GM12878 (cell line): ENCODE measurements around the gene SLC39A11. TPM values are rescaled to one million over a fixed set of nuclear protein-coding genes. Genes with fewer than 3 reads are reported as not detected.

Experiments used
- ATAC-seq: fragments of 200-7000 bp; cut with Tn5 transposase; 3 replicates; pipeline ENCODE4 v1.9.1; 2020; ENCODE audit warnings: mild to moderate bottlenecking, moderate library complexity
- BruUV-seq: library from RNA; stranded (reverse); fragments of 400-500 nt; replicated peaks from 2 replicates; lab custom pipeline; 2021; lab: Mats Ljungman, UMichigan
- CTCF ChIA-PET: fragments of 300-600 bp; sonication (Branson Sonifier 250); formaldehyde crosslinking; extraction: SDS; loops from one replicate; lab custom pipeline; 2021; ENCODE audit warnings: inconsistent platforms; lab: Yijun Ruan, JAX
- POLR2A ChIA-PET: fragments of 350-600 bp; formaldehyde crosslinking; extraction: SDS; loops from one replicate; lab custom pipeline; 2021; ENCODE audit warnings: inconsistent platforms; lab: Charles Lee
- RAD21 ChIA-PET: fragments of 300-600 bp; sonication (Branson Sonifier 250); formaldehyde crosslinking; loops from one replicate; lab custom pipeline; 2023; ENCODE audit warnings: antibody characterized with exemption; ENCODE audit not compliant: unreplicated experiment; lab: Charles Lee
- SMC1A ChIA-PET: fragments of 300-600 bp; sonication (Branson Sonifier 250); formaldehyde crosslinking; loops from one replicate; lab custom pipeline; 2023; ENCODE audit not compliant: unreplicated experiment, uncharacterized antibody; lab: Charles Lee
- DNase-seq: peaks from one replicate; pipeline ENCODE4 v3.0.0-alpha.2; 2011; ENCODE audit warnings: low read depth, low spot score
- FAIRE-seq: peaks from 3 replicates; lab custom pipeline; 2011; peaks lifted over from hg19 to GRCh38; lab: Jason Lieb, UNC
- H2AFZ ChIP-seq: 2 replicates; pipeline ENCODE4 v1.6.0; 2011; ENCODE audit warnings: low read depth, low read length, control low read depth; ENCODE audit not compliant: control insufficient read depth
- H3K27ac ChIP-seq: 2 replicates; pipeline ENCODE4 v1.5.1; 2011; ENCODE audit warnings: control low read depth; ENCODE audit not compliant: control insufficient read depth, insufficient read depth
- H3K27me3 ChIP-seq, 2 experiments: replicated peaks in 1 of 2; 2 replicates each; pipeline versions ENCODE4 v1.6.0 to v1.6.1; 2011; ENCODE audit warnings: low read length in 1 of 2; ENCODE audit not compliant: control insufficient read depth in 2 of 2, insufficient read depth in 2 of 2
- H3K36me3 ChIP-seq, 2 experiments: 2 replicates each; pipeline ENCODE4 v1.5.1; 2011; ENCODE audit warnings: low read length in 1 of 2; ENCODE audit not compliant: control insufficient read depth in 2 of 2, insufficient read depth in 2 of 2
- H3K4me1 ChIP-seq: 2 replicates; pipeline ENCODE4 v1.6.1; 2011; ENCODE audit warnings: mild to moderate bottlenecking, low read length, moderate library complexity, mixed read lengths; ENCODE audit not compliant: control insufficient read depth, insufficient read depth
- H3K4me2 ChIP-seq: 2 replicates; pipeline ENCODE4 v1.6.0; 2011; ENCODE audit warnings: control low read depth; ENCODE audit not compliant: control insufficient read depth, insufficient read depth
- H3K4me3 ChIP-seq: fragments of 200-600 bp; sonication (generic); 2 replicates; pipeline ENCODE4 v1.5.1; 2016
- H3K79me2 ChIP-seq: 2 replicates; pipeline ENCODE4 v1.6.0; 2011; ENCODE audit warnings: low read length; ENCODE audit not compliant: control insufficient read depth, insufficient read depth
- H3K9ac ChIP-seq: 2 replicates; pipeline ENCODE4 v1.8.0; 2011; ENCODE audit warnings: low read length, control low read depth, mixed read lengths; ENCODE audit not compliant: control insufficient read depth, insufficient read depth
- H3K9me3 ChIP-seq: replicated peaks from 3 replicates; pipeline ENCODE4 v1.5.1; 2011; ENCODE audit warnings: mild to moderate bottlenecking, low read length; ENCODE audit not compliant: control insufficient read depth, insufficient read depth
- H4K20me1 ChIP-seq: 2 replicates; pipeline ENCODE4 v1.6.0; 2011; ENCODE audit not compliant: control insufficient read depth, insufficient read depth
- GATAD2B ChIP-seq: fragments of 450-650 bp; conservative IDR thresholded peaks from 2 replicates; pipeline ENCODE4 v1.6.1; 2017; ENCODE audit warnings: low read depth, mild to moderate bottlenecking, moderate library complexity
- RAD21 ChIP-seq: IDR thresholded peaks from 2 replicates; pipeline ENCODE4 v1.6.1; 2011; ENCODE audit warnings: mild to moderate bottlenecking, low read depth, low read length, moderate library complexity; ENCODE audit not compliant: insufficient read depth
- TCF12 ChIP-seq: IDR thresholded peaks from 2 replicates; pipeline ENCODE4 v1.6.1; 2011; ENCODE audit warnings: low read depth, mild to moderate bottlenecking, low read length
- WGBS: methylation state at CpG from one replicate; pipeline ENCODE4 v1.1.6; 2016; ENCODE audit warnings: low lambda C conversion rate; ENCODE audit not compliant: insufficient replicate concordance, insufficient coverage; ENCODE audit errors: missing lambda C conversion rate; 5-methylcytosine and 5-hydroxymethylcytosine counted together
- in situ Hi-C: fragments of 300-500 bp; cut with MboI; formaldehyde crosslinking; loops from 9 replicates; pipeline ENCODE4 v1.14.3; 2018; ENCODE audit warnings: mixed read lengths
- intact Hi-C: fragments of 100-400 bp; cut with micrococcal nuclease; formaldehyde crosslinking; loops from one replicate; pipeline ENCODE4 v1.14.2; 2022; ENCODE audit not compliant: unreplicated experiment
- polyA plus RNA-seq, 11 experiments: library from polyadenylated mRNA; depleted of rRNA in 4 of 11; unstranded in 6 of 11; stranded (reverse) in 5 of 11; fragments of >200 nt; fragmentation: Nextera tagmentation in 4 of 11; fragmentation: Illumina TruSeq in 1 of 11; extraction: Ambion mirVana in 4 of 11; extraction: Trizol in 1 of 11; gene quantifications; 1 replicate in 1 of 11; 2 replicates in 10 of 11; pipeline versions ENCODE4 v1.2.1 to v1.2.3, GENCODE V29; 2011 to 2016; ENCODE audit warnings: inconsistent platforms in 2 of 11, missing spikeins in 2 of 11, low read depth in 1 of 11
- total RNA-seq, 4 experiments: library from RNA; depleted of rRNA in 3 of 4; stranded (reverse); fragments of >200 nt in 3 of 4; fragmentation: Illumina TruSeq in 1 of 4; extraction: Trizol in 1 of 4; gene quantifications; 2 replicates each; pipeline versions ENCODE4 v1.2.1 to v1.2.3, GENCODE V29; 2013 to 2021
- TF ChIP-seq, protein P1 (sequence below): fragments of 450-650 bp; IDR thresholded peaks from 2 replicates; pipeline ENCODE4 v1.6.1; 2016; ENCODE audit warnings: mild to moderate bottlenecking
- TF ChIP-seq, protein P2 (sequence below): IDR thresholded peaks from 2 replicates; pipeline ENCODE4 v1.6.1; 2011; ENCODE audit warnings: borderline replicate concordance, low read depth, mild to moderate bottlenecking, moderate library complexity, mixed read lengths, low read length; ENCODE audit not compliant: insufficient read depth; ENCODE audit errors: extremely low read length

The SLC39A11 gene
- total and polyA plus RNA-seq, 10 of the 15 experiments (the other 5 are each of a cell fraction or from before 2014, with no cell fraction given): 8.6 to 23.8 (median 14.0) TPM

DNA sequence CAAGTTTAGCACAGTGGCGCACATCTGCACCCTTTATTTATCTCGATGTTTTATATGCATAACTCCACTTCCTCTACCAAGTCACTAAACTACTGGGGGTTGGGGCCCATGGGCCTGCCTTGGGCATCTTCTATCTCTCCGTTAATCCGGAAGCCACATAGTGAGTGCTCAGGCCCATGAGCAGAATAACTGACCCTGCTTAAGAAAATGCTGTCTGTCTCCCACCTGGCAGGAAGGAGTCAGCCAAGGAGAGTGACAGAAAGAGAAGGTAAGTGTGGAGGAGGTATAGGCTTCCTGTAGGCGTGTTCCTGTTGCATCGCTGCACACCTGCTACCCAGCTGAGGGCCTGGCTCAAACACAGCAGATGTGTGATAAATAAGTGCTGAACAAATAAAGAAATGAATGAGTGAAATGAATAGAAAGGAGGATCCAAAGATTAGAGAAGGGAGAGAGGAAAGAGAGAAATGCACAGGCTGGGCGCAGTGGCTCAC lies 320.1 kb downstream of the SLC39A11 start (continued):
- no peak for TF ChIP-seq RAD21
- TF ChIP-seq, all 136 proteins: peak for 0

DNA sequence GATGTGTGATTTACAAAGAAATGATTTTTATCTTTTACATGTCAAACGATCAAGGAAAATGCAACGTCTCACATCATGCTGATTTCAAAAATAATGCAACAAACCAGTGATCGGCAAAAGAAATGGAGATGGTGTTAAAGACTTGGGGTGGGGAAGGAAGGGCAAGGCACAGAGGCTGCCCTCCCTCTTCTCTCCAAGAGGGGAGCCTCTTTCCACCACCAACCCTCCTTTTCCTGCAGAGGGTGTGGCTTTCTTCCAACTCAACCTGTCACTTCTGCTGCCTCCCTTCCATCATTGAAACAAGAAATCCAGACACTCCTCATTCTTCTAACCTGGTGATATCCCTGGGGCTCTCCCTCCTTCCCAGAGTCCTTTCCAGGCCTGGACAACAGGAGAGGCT lies 320.8 kb downstream of the SLC39A11 start:
- ChIA-PET POLR2A (no interaction called here), CTCF (no interaction called here), SMC1A (no interaction called here), RAD21 (no interaction called here)
- no TSS peak for BruUV-seq
- no peak overlapping the region for H3K27ac ChIP-seq
- FAIRE-seq (no peak), DNase-seq (no peak), ATAC-seq (no peak)
- intact Hi-C loops: no loop called here
- no peaks in the 10 kb centered on the region for H3K27me3 ChIP-seq
- no peaks in the 10 kb centered on the region; the same call in 1 of the 2 replicates for H4K20me1 ChIP-seq
- no peaks in the 10 kb centered on the region for H3K36me3 ChIP-seq
- no peak overlapping the region for H2AFZ ChIP-seq
- no peaks in the 10 kb centered on the region for H3K9me3 ChIP-seq
- H3K4me2 ChIP-seq: no peak overlapping the region
- WGBS: 95% methylated on average over 3 of the region's 3 CpGs
- no peaks in the 10 kb centered on the region for H3K79me2 ChIP-seq
- in situ Hi-C loops: no loop called here
- TF ChIP-seq, protein P1, sequence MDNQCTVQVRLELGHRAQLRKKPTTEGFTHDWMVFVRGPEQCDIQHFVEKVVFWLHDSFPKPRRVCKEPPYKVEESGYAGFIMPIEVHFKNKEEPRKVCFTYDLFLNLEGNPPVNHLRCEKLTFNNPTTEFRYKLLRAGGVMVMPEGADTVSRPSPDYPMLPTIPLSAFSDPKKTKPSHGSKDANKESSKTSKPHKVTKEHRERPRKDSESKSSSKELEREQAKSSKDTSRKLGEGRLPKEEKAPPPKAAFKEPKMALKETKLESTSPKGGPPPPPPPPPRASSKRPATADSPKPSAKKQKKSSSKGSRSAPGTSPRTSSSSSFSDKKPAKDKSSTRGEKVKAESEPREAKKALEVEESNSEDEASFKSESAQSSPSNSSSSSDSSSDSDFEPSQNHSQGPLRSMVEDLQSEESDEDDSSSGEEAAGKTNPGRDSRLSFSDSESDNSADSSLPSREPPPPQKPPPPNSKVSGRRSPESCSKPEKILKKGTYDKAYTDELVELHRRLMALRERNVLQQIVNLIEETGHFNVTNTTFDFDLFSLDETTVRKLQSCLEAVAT: no peak
- TF ChIP-seq, protein P2, sequence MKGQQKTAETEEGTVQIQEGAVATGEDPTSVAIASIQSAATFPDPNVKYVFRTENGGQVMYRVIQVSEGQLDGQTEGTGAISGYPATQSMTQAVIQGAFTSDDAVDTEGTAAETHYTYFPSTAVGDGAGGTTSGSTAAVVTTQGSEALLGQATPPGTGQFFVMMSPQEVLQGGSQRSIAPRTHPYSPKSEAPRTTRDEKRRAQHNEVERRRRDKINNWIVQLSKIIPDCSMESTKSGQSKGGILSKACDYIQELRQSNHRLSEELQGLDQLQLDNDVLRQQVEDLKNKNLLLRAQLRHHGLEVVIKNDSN: no peak
- no peak for TF ChIP-seq TCF12
- TF ChIP-seq GATAD2B: no peak
- H3K4me3 ChIP-seq: no peak overlapping the region
- no peaks in the 10 kb centered on the region for H3K4me1 ChIP-seq
- no peak overlapping the region for H3K9ac ChIP-seq
